GM19467 (cell line): Measurements from ENCODE around the gene KCNAB1.
A peak's percentile ranks its signal among the peaks of the same experiment; 100 is the strongest.

Experiments
- ATAC-seq: cut with Tn5 transposase; IDR thresholded peaks from one replicate; pipeline ENCODE4 v1.9.1; 2021; ENCODE audit warnings: mild to moderate bottlenecking, moderate library complexity; ENCODE audit not compliant: unreplicated experiment

KCNAB1 gene

DNA sequence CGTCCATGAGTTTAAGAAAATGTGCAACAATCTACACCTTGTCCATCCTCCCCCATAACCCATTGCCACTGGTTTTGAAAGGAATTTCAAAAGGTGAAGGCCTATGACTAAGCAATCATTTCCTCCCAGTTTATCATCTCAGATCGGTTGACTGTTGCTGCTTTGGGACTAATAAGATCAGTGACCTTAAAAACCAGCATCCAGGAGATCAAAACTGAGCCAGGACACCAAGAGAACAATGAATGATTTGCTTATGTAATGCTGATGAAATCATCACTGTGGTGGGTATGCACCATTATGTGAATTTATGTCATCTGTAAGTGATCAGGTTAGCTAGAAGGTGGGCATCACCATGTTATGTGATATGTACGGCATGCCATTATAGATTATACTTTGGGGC lies 239.0 kb downstream of the KCNAB1 start:
- ATAC-seq = no peak

- ATAC-seq = no peak
Observed at GRCh38 chr3:156360083-156360482, 239.7 kb downstream of the KCNAB1 start.

- no peak for ATAC-seq
Observed at GRCh38 chr3:156360963-156361362, 240.6 kb downstream of the KCNAB1 start.

DNA sequence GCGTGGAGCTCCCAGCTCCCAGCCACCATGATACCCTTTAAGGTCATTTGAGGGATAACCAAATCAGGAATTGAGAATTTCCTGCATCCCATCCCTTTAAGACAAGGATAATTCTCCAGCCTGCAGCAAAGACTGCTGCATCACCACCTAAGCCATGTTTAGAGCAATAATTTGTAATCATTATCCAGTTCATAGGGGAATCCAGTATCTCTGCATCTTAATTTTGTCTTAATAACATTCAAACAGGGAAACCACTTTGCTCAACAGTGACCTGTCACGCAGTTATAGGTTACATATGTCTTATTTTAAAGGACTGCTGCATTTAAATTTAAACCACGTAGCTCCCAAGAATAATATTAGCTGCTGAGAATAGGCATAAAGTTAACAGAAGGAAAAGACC lies 246.2 kb downstream of the KCNAB1 start:
- ATAC-seq = no peak

DNA sequence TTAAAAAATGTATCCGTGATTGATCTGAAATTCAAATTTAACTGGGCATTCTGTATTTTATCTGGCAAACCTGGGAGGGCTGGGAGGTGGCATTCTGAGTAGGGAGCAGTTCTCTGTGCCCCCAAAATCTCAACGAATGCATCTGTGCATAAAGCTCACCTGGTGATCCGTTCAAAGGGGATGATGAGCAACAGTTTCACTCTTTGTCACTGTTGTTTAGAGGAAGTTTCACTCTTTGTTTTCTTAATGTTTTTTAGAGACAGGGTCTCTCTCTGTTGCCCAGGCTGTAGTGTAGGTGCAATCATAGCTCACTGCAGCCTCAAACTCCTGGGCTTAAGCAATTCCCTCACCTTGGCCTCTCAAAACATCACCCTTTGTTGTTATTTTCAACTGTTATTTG lies 247.8 kb downstream of the KCNAB1 start:
- no peak for ATAC-seq

- no peak for ATAC-seq
Observed at GRCh38 chr3:156371701-156372100, 251.3 kb downstream of the KCNAB1 start.

- no peak for ATAC-seq
Observed at GRCh38 chr3:156373095-156373494, 252.7 kb downstream of the KCNAB1 start.

DNA sequence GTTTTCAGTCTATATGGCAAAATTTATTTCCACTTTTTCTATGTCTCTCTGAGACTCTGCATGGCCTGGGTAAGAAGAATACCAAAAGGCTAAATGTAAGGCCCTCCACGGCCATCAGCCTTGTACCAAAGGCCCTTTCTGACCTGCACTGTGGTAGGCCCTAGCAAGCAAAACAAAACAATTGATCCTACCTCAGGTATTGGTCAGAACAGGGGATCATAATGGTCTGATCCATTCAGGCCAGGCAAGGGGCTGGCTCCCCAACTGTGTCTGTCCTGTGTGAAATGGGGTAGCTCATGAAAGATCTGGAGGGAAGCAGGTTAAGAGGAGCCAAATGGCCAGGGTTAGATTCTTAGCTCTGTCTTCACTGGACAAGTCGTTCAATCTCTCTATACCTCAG lies 253.3 kb downstream of the KCNAB1 start:
- ATAC-seq = no peak

- ATAC-seq = no peak
Observed at GRCh38 chr3:156376199-156376598, 255.8 kb downstream of the KCNAB1 start.

- no peak for ATAC-seq
Observed at GRCh38 chr3:156377266-156377665, 256.9 kb downstream of the KCNAB1 start.

DNA sequence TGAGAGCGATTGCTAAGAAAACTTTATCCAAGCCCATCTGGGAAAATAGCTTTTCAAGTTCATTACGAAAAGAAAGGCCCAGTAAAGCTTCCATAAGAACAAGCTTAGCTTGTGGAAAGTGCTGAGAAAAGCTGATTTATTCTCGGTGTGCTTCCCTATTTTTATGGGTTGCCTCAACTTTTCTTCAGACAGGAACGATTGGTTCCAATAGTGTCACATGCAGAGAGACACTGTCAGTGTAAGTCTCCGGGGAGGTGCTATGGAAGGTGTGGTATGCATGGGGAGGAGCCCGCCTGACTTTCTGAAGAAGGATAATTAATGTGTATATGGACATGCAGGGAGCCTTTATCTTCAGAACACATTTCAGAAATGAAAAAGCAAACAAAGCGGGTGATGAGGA lies 257.3 kb downstream of the KCNAB1 start:
- ATAC-seq = no peak

DNA sequence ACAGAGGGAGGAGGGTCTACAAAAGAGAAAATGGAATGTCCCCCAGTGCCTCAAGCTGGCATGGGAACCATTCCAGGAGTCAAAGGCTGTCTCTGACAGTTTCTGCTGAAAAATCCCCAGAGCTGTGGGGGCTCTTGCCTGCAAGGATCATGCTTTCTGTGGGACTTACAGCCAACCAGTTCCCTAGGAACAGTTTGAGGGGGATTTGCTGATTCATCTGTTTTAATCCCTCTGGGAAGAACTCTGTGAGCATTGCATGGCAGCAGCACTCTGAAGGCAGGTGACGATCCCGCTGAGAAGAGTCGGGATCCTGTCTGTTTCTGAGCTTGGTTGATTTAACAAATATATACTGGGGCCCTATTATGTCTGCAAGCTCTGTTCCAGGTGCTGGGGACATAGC lies 258.5 kb downstream of the KCNAB1 start:
- no peak for ATAC-seq

DNA sequence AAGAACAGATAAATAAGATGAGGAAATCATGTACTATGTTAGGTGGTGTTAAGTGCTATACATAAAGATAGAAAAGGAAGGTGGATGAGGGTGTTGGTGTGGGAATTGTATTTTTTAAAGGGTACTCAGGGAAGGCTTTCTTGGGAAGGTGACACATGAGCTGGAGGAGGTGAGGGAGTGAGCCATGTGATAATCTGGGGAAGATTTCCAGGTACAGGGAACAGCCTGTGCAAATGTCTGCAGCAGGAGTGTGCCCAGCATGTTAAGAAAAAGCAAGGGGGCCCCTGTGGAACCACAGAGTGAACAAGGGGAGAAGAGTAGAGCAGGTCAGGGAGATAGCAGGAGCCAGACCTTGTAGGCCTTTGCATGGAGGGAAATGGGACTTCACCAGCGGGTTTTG lies 258.9 kb downstream of the KCNAB1 start:
- no peak for ATAC-seq

- ATAC-seq = no peak
Observed at GRCh38 chr3:156381253-156381652, 260.9 kb downstream of the KCNAB1 start.

GRCh38 chr3:156382458-156383346 lies 262.3 kb downstream of the KCNAB1 start:
- ATAC-seq = peak; percentile 70

- ATAC-seq = no peak
Observed at GRCh38 chr3:156383441-156384025, 263.2 kb downstream of the KCNAB1 start.

DNA sequence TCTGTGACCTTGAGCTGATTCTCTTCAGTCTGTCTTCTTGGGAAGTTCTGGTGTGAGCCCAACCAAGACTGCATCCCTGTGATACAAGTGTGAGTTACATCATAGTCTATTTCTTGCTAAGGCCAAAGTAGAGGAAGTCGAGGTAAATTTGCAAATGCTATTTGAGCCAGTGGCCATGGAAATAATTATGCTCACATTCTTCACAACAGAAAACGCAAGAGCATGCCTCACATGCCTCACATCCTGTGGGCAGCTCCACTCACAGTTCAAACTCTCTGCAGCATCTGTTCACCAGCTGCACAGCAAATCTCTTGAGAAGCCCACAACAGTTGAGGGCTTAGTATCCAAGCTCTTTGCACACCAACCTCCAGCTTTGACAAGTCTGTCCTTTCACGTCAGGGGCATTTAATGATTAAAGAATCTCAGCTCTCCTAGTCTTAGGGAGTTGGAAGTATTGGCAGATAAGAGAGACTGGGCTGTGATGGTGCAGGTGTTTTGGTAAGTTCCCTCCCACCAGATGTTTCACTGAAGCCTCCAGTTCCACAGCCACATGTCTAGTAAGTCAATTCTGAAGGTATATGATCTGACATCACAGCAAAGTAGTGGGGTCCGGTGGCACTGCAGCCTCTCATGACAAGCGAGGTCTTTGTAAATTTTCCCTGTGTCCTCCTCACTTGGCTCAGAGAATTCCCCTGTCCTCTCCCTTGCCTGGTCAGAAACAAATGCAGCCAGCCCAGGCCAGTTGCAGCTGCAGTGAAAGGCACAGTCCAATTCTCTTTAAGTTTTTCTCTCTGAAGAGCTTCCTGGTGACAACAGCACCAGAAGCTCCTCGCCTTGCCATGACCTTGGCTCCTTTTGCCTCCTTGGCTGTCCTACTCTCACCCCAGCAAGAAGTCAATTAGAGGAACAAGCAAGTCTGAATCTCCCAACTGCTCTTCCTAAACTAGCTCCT lies 268.4 kb downstream of the KCNAB1 start:
- no peak for ATAC-seq

GRCh38 chr3:156389449-156389950 lies 269.1 kb downstream of the KCNAB1 start:
- no peak for ATAC-seq

DNA sequence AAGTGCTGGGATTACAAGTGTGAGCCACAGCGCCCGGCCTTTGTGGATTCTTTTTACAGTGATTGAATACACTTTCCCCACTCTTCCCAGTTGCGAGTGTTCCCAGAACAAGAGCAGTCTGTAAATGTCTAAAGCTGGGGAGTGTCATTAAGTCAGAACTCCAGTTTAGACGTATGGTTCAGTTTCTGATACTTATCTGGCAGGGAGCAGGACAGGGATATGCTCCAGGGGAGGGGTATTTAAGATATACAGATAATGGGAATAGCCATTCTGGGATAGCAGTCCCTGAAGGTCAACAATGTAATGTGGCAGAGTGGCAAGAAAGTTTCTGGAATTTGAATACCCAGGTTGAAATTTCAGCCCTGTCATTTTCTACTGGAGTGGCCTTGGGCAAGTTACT lies 270.5 kb downstream of the KCNAB1 start:
- no peak for ATAC-seq

GRCh38 chr3:156395961-156396710 lies 275.8 kb downstream of the KCNAB1 start:
- no peak for ATAC-seq
